PC-3 (cell line): ENCODE measurements around the gene YWHAQ.

Experiments used
- CTCF ChIP-seq: fragments of 300-600 bp; sonication (generic); conservative IDR thresholded peaks from 2 replicates; pipeline ENCODE4 v1.5.1; 2017; ENCODE audit warnings: antibody characterized with exemption, low read depth, mild to moderate bottlenecking, low read length
- EZH2 ChIP-seq: fragments of 300-600 bp; sonication (generic); IDR thresholded peaks from one replicate; pipeline ENCODE4 v1.6.1; 2017; ENCODE audit warnings: antibody characterized with exemption, mild to moderate bottlenecking, low read length; ENCODE audit not compliant: unreplicated experiment
- EZH2phosphoT487 ChIP-seq: fragments of 300-600 bp; sonication (generic); IDR thresholded peaks from 2 replicates; pipeline ENCODE4 v1.6.1; 2018; ENCODE audit warnings: mild to moderate bottlenecking, antibody characterized with exemption, low read length, borderline replicate concordance

GRCh38 chr2:9613291-9613690 is 17.5 kb downstream of the YWHAQ start:
- TF ChIP-seq CTCF (no peak), EZH2phosphoT487 (no peak), EZH2 (no peak)
